Right renal pelvis (tissue), 4 donors: Measurements from ENCODE around the gene PSMD11. TPM values are rescaled to one million over a fixed set of nuclear protein-coding genes. Genes with fewer than 3 reads are reported as not detected.

ENCODE experiments used
- DNase-seq, 4 donors: peaks; one replicate each; pipeline ENCODE4 v3.0.0-alpha.2; 2013; ENCODE audit warnings: low read depth in 4 of 4, low spot score in 3 of 4, missing footprints in 1 of 4
- polyA plus RNA-seq, 4 donors: library from polyadenylated mRNA; unstranded; fragments of 120-200 nt; gene quantifications; one replicate each; pipeline ENCODE4 v1.2.1, GENCODE V29; 2013; ENCODE audit not compliant: insufficient read length in 4 of 4

PSMD11 gene
- polyA plus RNA-seq, 4 donors: 94.9 to 116 (median 100) TPM

DNA sequence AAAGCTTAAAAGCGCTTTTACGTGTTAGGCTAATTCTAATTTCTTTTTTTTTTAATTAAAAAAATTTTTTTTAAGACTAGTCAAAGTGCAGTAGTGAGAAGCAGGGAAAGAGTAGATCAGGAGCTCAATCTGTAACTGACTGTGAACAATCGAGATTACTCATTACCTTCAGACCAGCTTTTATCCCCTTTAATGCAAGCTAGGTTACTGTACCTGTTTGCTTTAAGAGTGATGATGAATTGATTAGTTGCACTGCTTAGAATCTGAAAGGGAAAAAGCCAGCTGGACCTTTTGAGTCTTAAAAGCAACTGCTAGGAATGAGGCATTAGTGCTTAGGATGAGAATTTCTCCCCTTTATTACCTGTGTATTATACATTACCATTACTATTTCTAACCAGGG is 19.0 kb downstream of the PSMD11 start:
- no peak for DNase-seq

DNA sequence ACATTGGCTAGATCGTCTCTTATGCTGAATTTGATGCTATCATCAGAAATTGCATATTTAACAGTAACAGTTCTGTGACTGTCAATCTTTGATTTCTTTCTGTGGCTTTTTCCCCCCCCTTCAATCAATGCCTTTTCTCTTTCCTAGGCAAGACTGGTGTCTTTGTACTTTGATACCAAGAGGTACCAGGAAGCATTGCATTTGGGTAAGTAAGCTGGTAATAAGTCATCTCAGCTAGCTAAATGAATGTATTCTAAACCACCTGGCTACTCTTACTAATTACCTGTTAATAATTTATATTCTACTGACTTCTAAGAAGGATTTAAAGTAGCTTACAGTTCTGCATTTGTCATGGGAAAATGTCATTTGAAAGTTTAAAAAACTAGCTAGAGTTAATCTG is 20.1 kb downstream of the PSMD11 start:
- no peak for DNase-seq

DNA sequence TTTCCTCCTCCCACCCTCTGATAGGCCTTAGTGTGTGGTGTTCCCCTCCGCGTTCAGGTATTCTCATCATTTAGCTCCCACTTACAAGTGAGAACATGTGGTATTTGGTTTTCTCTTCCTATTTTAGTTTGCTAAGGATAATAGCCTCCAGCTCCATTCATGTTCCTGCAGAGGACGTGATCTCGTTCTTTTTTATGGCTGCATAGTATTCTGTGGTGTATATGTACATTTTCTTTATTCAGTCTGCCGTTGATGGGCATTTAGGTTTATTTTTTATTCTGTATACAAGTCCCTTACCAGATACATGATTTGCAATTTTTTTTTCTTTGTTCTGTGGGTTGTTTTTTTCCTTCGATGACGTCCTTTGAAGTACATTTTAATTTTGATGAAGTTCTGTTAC is 23.6 kb downstream of the PSMD11 start:
- no peak for DNase-seq

DNA sequence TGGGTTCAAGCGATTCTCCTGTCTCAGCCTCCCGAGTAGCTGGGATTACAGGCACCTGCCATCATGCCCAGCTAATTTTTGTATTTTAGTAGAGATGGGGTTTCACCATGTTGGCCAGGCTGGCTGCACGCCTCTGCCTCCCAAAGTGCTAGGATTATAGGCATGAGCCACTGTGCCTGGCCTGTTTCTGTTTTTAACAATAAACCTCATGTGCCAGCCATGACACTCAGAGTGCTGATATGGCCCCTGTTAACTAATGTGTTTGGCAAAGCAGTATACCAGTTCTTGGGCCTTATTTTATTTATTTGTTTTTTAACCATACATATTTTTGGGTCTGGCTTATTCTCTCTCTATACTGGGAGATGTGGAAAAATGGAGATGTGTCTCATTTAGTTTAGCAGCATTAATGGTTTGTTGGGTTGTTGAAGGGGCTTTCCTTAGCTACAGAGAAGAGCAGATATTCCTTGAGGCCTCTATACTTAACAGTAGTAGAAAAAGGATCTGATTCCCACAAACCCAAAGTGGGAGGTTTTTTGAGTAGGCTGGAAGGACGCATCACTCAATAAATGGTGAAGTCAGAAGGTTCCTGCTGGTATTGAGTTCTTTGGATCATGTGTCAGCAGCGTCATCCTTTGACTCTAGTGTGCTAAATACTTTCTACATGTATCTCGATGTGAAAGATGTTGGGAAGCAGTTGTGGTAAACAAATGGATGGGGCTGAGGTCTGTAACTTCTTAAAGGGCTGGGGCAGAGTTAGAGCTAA is 26.3 kb downstream of the PSMD11 start:
- no peak for DNase-seq

DNA sequence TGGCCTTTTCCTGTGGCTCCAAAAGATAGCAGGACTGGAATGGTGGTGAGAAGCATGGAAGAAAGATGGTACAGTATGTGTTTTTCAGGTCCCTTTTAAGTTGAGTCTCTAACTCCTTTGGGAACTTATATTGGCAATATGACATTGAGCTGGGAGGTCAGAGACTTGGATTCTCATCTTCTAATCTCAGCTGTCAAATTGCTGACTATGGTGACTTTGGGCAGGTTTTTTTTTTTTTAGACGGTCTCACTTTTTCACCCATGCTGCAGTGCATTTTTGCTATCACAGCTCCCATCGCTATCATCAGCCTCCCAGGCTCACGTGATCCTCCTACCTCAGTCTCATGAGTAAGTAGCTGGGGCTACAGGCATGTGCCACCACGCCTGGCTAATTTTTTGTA is 27.3 kb downstream of the PSMD11 start:
- no peak for DNase-seq

DNA sequence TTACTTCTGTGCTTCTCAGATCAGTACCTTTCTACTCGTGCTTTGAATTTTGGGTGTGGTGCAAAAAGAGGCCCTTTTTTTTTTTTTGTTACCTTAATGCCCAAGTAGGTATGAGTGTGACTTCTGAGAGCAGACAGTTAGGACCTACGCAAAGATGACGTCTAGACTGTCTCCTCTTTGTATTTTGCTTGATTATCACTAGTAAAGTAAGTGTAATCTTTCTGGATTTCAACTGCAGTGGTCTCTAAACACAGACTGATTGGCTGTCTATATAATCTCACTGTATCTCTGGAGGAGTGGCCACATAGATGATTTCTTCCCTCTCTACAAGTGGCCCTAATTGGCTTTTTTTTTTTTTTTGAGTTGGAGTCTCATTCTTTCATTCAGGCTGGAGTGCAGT is 30.9 kb downstream of the PSMD11 start:
- DNase-seq: no peak

DNA sequence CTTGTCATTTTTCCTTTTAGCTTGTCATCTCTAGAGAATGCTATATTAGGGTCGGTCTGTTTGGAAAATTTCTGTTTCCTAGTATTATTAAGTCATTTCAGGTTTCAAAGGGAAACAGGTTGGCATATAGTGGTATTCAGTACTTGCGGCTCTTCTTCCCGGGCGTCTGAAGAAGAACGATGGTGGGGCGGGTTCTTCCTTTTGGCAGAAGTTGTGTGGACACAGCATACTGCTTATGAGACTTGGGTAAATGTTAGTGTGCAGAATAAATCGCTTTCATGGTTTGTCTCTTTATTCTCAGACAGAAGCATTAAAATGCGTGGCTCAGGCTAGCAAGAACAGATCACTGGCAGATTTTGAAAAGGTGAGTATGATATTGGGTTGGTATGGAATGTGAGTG is 32.9 kb downstream of the PSMD11 start:
- no peak for DNase-seq

DNA sequence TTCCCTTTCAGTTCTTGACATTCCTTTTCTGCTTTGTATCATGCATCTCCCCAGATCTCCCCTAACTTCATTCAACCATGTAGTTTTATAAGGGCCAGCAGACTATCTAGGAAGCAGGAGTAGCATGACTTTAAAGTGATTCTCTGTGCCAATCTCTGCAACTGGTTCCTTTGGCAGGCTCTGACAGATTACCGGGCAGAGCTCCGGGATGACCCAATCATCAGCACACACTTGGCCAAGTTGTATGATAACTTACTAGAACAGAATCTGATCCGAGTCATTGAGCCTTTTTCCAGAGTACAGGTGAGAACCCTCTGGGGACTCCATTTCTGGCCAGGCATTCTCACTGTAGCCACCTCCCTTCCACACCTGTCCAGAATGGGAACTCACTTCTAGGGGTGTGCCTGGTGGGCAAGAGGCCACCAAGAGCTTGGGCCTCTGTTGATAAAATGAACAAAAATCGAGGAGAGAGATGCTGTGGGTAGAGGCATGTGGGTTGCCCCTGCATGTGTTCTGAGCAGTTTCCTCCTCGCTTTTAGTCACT is 34.8 kb downstream of the PSMD11 start:
- no peak for DNase-seq

DNA sequence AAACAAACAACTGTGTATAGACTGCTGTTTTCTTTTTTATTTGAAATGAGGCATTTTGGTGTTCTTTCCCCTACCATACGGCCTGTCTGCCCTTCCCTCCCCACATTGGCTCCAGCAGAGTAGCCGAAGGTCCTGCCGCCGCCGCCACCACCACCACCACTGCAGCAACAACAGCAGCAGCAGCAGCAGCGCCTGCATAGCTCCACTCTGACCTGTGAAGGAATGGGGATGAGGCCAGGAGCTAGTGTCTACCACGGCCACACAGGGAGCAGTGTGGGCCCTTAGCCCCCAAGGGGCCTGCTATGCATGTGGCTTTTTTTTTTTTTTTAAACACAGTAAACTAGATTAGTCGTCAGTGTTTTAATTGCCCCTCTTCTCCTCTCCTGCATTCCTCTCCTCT is 36.9 kb downstream of the PSMD11 start:
- no peak for DNase-seq

DNA sequence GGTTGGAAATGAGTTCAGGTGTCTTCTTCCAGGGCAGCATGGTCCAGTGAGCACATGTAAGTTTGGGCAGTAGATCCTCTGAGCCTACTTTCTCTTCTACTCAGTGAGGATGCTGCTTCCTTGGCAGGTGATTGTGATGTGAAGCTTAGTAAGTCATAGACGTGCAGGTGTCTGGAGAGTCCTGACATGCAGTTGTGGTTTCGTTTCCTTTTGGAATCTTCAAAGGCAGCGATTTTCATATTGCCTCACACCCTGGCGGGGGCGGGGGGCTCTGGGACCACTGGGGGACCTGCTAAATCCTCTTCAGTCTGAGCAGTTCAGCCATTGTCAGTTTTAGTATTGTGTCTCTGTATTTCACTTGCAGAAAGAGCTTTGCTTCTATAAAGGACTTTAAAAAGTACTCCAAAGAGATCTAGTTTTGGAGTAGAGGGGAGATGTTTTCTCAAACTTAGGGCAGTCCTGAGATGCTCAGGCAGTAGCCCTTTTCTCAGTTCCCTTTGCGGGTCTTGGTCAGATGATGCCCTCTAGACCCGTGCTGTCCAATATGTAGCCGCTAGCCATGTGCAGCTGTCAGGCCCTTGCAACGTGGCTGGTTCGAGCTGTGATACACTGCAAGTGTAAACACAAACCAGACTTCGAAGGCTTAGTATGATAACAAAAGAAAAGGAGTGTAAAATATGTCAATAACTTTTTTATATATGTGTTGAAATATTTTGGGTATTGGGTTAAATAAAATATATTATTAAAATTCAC is 38.4 kb downstream of the PSMD11 start:
- no peak for DNase-seq

DNA sequence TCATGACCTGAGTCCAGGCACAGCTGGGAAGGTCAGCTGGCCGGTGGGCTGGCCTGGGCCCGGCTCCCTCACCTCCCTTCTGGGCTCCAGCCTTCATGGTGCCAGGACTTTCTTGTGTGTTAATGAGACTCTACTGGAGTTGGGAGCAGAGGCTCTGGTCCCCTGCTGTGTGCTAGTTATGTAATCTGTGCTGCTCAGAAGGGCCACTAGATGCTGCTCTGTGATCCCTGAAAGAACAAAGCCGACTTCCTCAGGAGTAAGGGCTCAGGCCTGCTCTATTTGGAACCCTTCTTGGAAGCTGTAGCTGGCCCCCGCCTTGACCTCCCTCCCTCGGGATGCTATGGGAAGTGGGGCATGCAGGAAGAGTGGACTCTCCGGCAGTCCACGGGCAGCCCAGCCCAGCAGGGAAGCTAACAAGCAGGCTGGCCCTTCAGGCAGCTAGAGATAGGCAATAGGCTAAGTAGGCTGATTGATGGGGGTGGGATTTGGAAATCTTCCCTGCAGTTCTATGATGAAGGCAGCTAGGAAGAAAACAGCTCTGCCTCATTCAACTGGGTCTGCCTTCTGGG is 39.2 kb downstream of the PSMD11 start:
- DNase-seq: peak; percentile 60 to 75 (median 64)

DNA sequence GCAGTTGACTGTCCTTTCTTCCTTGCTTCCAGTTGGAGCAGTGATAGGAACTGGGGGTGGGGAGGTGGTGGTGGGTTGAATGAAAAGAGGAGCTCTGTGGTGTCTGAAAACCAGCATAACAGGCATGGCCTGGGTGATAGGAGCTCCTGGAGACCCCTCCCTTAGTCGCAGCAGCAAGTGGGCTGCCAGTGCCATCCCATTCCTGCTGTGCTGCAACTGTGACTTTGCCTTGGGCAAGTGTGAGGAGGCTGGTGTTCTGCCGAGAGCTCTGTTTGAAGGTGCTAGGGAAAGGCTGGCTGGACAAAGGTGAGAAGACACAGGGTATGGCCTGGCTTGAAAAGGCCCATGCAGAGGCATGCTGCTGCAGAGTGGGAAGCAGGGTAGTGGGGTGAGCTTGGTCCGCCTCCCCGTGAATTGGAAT is 39.7 kb downstream of the PSMD11 start:
- DNase-seq: no peak

DNA sequence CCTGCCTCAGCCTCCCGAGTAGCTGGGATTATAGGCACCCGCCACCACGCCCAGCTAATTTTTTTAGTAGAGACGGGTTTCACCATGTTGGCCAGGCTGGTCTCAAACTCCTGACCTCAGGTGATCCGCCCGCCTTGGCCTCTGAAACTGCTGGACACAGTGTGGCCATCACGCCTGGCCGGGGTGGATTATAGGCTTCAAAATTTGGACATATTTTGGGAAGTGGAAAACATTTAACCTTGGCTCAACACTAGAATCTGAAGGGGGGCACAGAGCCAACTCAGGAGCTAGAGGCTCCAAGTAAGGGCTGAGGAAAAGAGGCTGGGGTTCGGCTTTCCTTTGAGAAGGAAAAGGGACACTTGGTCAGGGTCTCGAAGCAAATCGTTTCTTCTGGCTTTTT is 40.3 kb downstream of the PSMD11 start:
- no peak for DNase-seq

DNA sequence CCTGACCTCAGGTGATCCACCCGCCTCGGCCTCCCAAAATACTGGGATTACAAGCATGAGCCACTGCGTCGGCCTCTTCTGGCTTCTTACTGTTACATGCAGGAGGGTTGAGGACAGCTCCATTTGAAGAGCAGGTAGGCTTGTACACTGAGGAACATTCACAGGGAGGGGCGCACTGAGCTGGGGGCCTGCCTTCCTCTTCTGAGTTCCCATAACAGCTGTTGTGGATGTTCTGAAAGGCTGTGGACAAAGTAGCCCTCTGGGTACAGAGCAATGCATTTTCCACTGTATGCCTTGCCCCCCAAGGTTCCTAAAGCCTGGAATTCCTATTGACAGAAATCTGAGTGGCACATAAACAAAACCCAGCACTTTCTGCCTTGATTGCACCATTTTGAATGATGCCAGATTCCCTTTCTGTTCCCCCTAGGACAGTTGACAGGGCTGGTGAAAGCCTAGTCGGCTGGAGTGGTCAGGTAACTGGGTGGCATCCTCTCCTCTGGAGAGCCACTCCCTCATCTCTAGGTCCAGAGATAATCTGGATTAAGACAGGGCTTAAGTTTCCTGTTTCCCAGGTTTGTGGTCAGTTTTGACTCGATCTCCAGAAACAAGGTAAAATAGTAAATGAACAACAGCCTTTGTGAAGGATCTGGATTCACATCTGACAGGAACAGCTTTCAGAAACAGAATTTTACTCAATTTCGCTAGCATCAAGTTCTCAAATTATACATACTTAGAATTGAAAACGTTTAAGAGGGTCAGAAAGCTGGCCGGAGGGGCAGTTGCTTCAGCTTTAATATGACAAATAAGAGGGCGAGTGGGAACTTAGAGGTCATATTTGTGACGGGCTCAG is 41.2 kb downstream of the PSMD11 start:
- DNase-seq: no peak

DNA sequence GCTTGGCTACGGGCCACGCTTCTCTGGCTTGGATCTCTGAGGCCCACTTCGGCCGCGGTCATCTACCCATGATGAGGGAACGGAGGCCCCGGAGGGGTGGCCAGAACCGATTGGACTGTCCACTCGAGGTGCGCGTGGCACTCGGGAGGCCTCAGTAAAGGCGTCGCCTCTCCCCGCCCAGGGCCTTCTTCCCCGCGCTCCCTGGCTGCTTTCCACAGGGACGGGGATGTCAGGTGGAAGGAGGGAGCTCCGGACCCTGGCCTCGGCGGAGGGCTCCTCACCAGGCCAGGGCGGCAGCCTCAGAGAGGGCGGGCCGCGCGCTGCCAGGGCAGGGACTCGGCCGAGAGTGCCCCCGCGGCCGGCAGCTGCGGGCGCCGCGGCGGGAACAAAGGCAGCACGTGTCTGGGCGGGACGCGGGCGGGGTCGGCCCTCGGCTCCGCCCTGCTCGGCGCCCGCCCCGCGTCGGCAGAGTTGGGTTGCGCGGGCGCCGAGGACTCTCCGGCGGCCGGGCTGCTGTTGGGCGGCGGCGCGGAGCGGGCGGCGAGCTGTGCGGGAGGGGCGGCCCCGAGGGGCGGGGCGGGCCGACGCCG is 41.9 kb downstream of the PSMD11 start:
- DNase-seq: peak in 3 of 4 donors; percentile 60 to 65 (median 62)

DNA sequence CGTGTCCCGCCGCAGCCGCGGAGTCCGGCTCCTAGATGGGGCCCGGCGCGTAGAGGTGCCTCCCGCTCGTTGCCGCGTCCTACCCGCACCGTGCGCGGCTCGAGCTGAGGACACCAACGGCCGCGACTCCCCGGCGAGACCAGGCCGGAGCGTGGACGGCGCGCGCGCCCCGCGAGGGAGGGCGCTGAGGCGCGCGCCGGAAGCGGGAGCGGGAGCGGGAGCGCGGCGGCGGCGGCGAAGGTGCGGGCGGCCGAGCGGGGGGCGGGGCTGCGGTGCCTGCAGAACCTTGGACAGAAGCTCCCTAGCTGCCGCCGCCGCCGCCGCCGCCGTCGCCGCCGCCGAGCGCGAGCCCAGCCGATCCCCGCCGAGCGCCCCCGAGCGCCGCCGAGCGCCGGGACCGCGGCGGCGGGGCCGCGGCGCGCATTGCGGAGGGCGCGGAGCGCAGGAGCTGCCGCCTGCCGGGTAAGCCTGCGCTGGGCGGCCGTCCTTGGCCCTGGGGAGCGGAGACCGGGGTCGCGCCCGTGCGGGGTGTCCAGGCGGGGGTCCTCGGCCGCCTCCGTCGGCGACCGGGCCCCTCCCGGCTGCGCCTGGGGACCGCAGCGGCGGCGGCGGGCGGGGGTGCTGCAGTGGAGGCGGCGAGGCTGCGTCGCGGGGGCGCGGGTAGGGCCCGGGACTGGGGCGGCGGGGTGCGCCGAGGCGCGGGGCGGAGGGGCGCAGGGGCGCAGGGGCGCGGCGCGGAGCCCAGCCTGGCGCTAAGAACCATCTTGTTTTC is 42.6 kb downstream of the PSMD11 start, which contains the start of gene CDK5R1:
Gene CDK5R1 (plus strand): TSS at position 293 of the 772 bp plus-strand sequence. CDS start 628 bp downstream, outside the sequence.
- peak in 2 of 4 donors; percentile 35 to 44 for DNase-seq

DNA sequence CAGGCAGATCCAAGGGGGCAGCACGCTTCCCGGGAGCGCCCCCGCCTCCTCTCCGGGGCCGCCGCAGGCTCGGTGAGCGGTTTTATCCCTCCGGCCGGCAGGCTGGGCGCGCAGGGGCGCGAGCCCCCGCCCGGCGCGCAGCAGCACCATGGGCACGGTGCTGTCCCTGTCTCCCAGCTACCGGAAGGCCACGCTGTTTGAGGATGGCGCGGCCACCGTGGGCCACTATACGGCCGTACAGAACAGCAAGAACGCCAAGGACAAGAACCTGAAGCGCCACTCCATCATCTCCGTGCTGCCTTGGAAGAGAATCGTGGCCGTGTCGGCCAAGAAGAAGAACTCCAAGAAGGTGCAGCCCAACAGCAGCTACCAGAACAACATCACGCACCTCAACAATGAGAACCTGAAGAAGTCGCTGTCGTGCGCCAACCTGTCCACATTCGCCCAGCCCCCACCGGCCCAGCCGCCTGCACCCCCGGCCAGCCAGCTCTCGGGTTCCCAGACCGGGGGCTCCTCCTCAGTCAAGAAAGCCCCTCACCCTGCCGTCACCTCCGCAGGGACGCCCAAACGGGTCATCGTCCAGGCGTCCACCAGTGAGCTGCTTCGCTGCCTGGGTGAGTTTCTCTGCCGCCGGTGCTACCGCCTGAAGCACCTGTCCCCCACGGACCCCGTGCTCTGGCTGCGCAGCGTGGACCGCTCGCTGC is 43.3 kb downstream of the PSMD11 start:
- DNase-seq: peak in 1 of 4 donors; percentile 23

DNA sequence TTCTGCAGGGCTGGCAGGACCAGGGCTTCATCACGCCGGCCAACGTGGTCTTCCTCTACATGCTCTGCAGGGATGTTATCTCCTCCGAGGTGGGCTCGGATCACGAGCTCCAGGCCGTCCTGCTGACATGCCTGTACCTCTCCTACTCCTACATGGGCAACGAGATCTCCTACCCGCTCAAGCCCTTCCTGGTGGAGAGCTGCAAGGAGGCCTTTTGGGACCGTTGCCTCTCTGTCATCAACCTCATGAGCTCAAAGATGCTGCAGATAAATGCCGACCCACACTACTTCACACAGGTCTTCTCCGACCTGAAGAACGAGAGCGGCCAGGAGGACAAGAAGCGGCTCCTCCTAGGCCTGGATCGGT is 43.9 kb downstream of the PSMD11 start:
- no peak for DNase-seq
